Fibroblast of lung (primary cell): ENCODE measurements around the gene NKD1. TPM values are rescaled to one million over a fixed set of nuclear protein-coding genes. Genes with fewer than 3 reads are reported as not detected.

Experiments
- DNase-seq, 2 donors: peaks; one replicate each; pipeline versions ENCODE4 v3.0.0 to v3.0.0-alpha.2; 2010; ENCODE audit warnings: low read depth in 2 of 2
- H2AFZ ChIP-seq: 2 replicates; pipeline ENCODE4 v1.5.1; 2012; ENCODE audit warnings: low read length, control low read depth, inconsistent platforms
- H3K27ac ChIP-seq: 2 replicates; pipeline ENCODE4 v1.5.1; 2011; ENCODE audit warnings: low read length, control low read depth; ENCODE audit not compliant: insufficient read depth
- H3K27me3 ChIP-seq: 2 replicates; pipeline ENCODE4 v1.5.1; 2011; ENCODE audit warnings: mild to moderate bottlenecking, low read length; ENCODE audit not compliant: control insufficient read depth, insufficient read depth
- H3K36me3 ChIP-seq: 2 replicates; pipeline ENCODE4 v1.5.1; 2011; ENCODE audit warnings: low read length; ENCODE audit not compliant: control insufficient read depth, insufficient read depth
- H3K4me1 ChIP-seq: 2 replicates; pipeline ENCODE4 v1.5.1; 2011; ENCODE audit warnings: low read length; ENCODE audit not compliant: control insufficient read depth, insufficient read depth; ENCODE audit errors: extremely low read depth
- H3K4me2 ChIP-seq: 2 replicates; pipeline ENCODE4 v1.5.1; 2011; ENCODE audit warnings: low read length, control low read depth; ENCODE audit not compliant: insufficient read depth; ENCODE audit errors: extremely low read depth
- H3K4me3 ChIP-seq, 4 experiments: fragments of 200-600 bp in 1 of 4; sonication (generic) in 1 of 4; replicated peaks in 1 of 4; 2 replicates each; pipeline ENCODE4 v1.5.1; 2011 to 2016; ENCODE audit warnings: low read length in 4 of 4, low read depth in 3 of 4, mild to moderate bottlenecking in 3 of 4, control low read depth in 2 of 4, inconsistent platforms in 1 of 4, mixed read lengths in 1 of 4; ENCODE audit not compliant: insufficient read depth in 1 of 4; ENCODE audit errors: control extremely low read depth in 1 of 4
- H3K79me2 ChIP-seq: 2 replicates; pipeline ENCODE4 v1.5.1; 2012; ENCODE audit warnings: mild to moderate bottlenecking, low read length, inconsistent platforms; ENCODE audit not compliant: control insufficient read depth, insufficient read depth
- H3K9ac ChIP-seq: 2 replicates; pipeline ENCODE4 v1.5.1; 2011; ENCODE audit warnings: mild to moderate bottlenecking, low read length, control low read depth; ENCODE audit not compliant: insufficient read depth
- H3K9me3 ChIP-seq: 2 replicates; pipeline ENCODE4 v1.5.1; 2012; ENCODE audit warnings: low read depth, low read length; ENCODE audit not compliant: control insufficient read depth, insufficient read depth
- H4K20me1 ChIP-seq: 2 replicates; pipeline ENCODE4 v1.5.1; 2011; ENCODE audit warnings: low read length; ENCODE audit not compliant: control insufficient read depth, insufficient read depth; ENCODE audit errors: extremely low read depth
- EZH2 ChIP-seq: IDR thresholded peaks from 2 replicates; pipeline ENCODE4 v1.5.1; 2012; ENCODE audit warnings: low read length, control low read depth, mild to moderate bottlenecking; ENCODE audit errors: missing control alignments
- polyA minus RNA-seq: library from RNA; depleted of rRNA, polyadenylated mRNA; stranded (reverse); fragments of >200 nt; gene quantifications from 2 replicates; pipeline ENCODE4 v1.2.3, GENCODE V29; 2011; ENCODE audit warnings: low replicate concordance
- polyA plus RNA-seq, 2 donors: library from polyadenylated mRNA; depleted of rRNA in 1 of 2; stranded (reverse) in 1 of 2; unstranded in 1 of 2; fragments of >200 nt; gene quantifications; 2 replicates each; pipeline ENCODE4 v1.2.1, GENCODE V29; 2011 to 2012; ENCODE audit warnings: missing spikeins in 1 of 2
- total RNA-seq: library from RNA; depleted of rRNA; stranded (reverse); fragments of >200 nt; gene quantifications from 2 replicates; pipeline ENCODE4 v1.2.1, GENCODE V29; 2014
- TF ChIP-seq, protein P1 (sequence below), 2 donors: IDR thresholded peaks in 1 of 2; conservative IDR thresholded peaks in 1 of 2; 1 replicate in 1 of 2; 2 replicates in 1 of 2; pipeline ENCODE4 v1.5.1; 2011 to 2012; ENCODE audit warnings: low read length in 2 of 2, control low read depth in 1 of 2, inconsistent platforms in 1 of 2, low read depth in 1 of 2, mild to moderate bottlenecking in 1 of 2

Gene NKD1, protein sequence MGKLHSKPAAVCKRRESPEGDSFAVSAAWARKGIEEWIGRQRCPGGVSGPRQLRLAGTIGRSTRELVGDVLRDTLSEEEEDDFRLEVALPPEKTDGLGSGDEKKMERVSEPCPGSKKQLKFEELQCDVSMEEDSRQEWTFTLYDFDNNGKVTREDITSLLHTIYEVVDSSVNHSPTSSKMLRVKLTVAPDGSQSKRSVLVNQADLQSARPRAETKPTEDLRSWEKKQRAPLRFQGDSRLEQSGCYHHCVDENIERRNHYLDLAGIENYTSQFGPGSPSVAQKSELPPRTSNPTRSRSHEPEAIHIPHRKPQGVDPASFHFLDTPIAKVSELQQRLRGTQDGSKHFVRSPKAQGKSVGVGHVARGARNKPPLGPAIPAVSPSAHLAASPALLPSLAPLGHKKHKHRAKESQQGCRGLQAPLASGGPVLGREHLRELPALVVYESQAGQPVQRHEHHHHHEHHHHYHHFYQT
- total RNA-seq (under 0.01 TPM in 2 replicates), polyA plus RNA-seq (0.02 and 0.12 TPM in 2 replicates), polyA minus RNA-seq (0.15 TPM in 1 of 2 replicates, not detected in the other)
- polyA plus RNA-seq (2012) = 0.05 and 0.10 TPM in 2 replicates

DNA sequence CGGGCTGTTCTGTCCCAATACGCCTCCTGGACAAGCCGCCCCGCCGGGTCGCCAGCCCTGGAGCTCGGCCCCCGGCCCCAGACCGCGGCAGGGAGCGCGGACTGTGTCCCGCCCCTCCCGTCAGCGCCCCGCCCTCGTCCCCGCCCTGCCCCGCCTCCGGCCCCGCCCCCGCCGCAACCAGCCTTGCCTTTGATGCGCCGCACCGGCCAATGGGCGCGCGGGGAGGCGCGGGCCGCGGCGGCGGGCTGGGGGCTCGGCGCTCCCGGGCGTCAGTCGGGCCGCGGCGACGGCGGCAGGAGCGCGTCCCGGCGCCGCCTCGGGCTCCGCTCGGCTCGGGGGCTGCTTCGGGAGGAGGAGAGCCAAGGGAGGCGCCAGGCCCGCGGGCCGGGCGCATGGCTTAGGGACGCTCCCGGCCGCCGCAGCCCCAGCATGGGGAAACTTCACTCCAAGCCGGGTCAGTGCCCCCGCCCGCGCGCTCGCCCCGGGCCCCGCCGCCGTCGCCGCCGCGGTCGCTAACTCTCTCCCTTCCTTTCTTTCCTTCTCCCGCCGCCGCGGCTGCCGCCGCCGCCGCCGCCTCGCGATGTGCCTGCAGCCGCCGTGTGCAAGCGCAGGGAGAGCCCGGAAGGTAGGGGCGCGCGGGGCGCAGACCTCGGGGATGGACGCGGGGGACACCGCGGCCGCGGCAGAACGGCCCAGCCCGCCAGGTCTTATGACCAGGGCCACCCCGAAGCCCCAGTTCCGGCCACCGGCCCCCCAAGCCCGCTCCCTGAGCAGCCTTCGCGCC, at the start of gene NKD1:
TSS of gene NKD1 (plus strand) at position 272 of the 784 bp plus-strand sequence. CDS start at position 430, 158 bp downstream.
- Histone ChIP-seq H3K4me3 (peak within 1 kb of the TSS; percentile 17 to 56 (median 42)), H2AFZ (no peak within 1 kb of the TSS), H3K27ac (no peak within 1 kb of the TSS), H3K9me3 (no peaks in the 10 kb centered on the region), H3K4me2 (peak within 1 kb of the TSS; percentile 78), H4K20me1 (no peaks in the 10 kb centered on the region), H3K9ac (no peak within 1 kb of the TSS), H3K4me1 (no peaks in the 10 kb centered on the region), H3K36me3 (no peaks in the 10 kb centered on the region), H3K79me2 (no peaks in the 10 kb centered on the region), H3K27me3 (peaks cover 58% of the 10 kb centered on the region)
- TF ChIP-seq, protein P1, sequence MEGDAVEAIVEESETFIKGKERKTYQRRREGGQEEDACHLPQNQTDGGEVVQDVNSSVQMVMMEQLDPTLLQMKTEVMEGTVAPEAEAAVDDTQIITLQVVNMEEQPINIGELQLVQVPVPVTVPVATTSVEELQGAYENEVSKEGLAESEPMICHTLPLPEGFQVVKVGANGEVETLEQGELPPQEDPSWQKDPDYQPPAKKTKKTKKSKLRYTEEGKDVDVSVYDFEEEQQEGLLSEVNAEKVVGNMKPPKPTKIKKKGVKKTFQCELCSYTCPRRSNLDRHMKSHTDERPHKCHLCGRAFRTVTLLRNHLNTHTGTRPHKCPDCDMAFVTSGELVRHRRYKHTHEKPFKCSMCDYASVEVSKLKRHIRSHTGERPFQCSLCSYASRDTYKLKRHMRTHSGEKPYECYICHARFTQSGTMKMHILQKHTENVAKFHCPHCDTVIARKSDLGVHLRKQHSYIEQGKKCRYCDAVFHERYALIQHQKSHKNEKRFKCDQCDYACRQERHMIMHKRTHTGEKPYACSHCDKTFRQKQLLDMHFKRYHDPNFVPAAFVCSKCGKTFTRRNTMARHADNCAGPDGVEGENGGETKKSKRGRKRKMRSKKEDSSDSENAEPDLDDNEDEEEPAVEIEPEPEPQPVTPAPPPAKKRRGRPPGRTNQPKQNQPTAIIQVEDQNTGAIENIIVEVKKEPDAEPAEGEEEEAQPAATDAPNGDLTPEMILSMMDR (conservative IDR thresholded peaks at IDR 0.05 in 1 of 2, IDR thresholded peaks at IDR 0.05 in 1 of 2; ENCODE audit: low read depth in 1 of 2, low read length in 2 of 2) = no peak
- no peak for TF ChIP-seq EZH2
- DNase-seq = peak; percentile 27 to 34

DNA sequence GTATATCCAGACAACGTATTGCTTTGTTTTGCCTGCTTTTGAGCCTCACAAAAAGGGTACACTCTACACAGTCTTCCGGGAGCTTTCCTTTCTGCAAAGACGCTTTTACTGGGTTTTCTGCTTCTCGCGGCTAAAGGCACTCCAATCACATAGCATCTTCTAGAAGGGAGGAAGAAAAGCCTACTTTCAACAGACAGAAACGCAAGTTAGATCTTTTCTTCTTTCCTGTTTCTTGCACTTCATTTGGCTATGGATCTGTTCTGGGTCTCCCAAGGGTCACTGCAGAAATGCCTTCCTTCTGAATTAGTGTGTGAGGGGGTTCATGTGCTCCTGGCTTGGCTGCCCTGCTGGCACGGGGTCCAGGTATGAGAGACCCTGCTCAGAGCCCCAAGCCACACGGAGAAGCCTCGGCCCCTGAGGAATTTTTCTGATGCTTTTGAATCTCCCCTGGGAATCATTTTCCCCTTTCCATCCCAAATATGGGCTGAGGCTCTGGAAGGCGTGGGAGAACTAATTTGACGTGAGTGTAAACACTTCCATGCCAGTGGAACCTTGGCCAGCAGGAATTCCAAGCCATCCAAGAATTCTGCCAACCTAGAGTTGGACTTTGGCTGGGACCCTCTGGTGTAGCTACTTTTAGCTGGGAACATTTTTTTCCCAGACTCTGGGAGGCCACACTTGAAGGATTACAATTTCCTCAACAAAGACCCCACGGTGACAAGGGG, 49.6 kb upstream of the NKD1 start:
- no peak overlapping the region for H3K4me2 ChIP-seq
- H4K20me1 ChIP-seq = no peaks in the 10 kb centered on the region
- H3K9me3 ChIP-seq = no peaks in the 10 kb centered on the region
- H3K27me3 ChIP-seq = no peaks in the 10 kb centered on the region
- H3K27ac ChIP-seq = no peak overlapping the region
- H3K36me3 ChIP-seq = no peaks in the 10 kb centered on the region
- H3K9ac ChIP-seq = no peak overlapping the region
- no peaks in the 10 kb centered on the region for H3K79me2 ChIP-seq
- H2AFZ ChIP-seq = no peak overlapping the region
- H3K4me1 ChIP-seq = no peaks in the 10 kb centered on the region
- TF ChIP-seq EZH2 = no peak
- TF ChIP-seq, protein P1 (conservative IDR thresholded peaks at IDR 0.05 in 1 of 2, IDR thresholded peaks at IDR 0.05 in 1 of 2; ENCODE audit: low read depth in 1 of 2, low read length in 2 of 2) = no peak
- no peak overlapping the region for H3K4me3 ChIP-seq
- no peak for DNase-seq
